ENCODE data around the gene AGER. TPM values are rescaled to one million over a fixed set of nuclear protein-coding genes. Genes with fewer than 3 reads are reported as not detected.
"Not testable (repeated sequence)": the region's sequence is repeated elsewhere in the genome, so short reads cannot be mapped to it uniquely, and the experiment has no call there.

The AGER gene
- total RNA-seq, 4 donors from 2014 or later, result 0.59 to 12.4 (median 2.5) TPM; not detected in 1

DNA sequence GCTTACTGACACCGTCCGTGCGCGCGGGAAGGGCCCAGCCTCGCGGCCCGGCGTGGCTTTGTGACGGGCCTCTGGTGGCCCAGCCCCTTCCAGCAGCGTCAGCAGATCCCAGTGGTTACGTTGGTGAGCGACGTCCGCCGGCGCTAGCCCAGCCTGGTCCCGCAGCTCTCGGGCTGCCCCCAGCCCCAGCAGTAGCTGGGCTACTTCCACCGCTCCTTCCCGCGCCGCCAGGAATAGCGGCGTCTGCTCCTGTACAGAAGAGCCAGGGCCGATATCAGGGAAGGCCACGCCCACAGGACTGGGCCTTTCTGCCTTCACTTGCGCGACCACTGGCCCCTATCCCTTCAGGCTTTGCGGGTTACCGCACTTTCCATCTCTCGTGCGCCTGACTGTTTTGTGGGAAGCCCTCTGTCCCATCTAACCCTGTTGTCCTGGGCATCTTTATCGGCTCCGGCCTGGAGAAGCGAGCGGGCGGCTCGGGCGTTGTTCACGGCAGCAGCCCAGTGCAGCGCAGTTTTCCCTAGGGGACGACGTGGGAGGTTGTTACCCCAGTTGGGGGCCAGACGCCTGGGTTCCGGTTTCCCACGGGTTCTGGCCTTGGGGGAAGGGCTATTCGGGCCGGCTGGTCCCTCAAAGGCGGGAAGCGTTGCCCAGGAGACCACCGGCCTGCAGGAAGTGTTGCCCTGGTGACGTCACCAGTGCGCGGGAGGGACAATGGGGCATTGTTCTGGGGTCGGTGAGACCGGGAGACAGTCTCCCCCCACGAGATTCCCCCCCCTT lies 12.0 kb upstream of the AGER start:
- no peaks in the 10 kb centered on the region for H3K27me3 ChIP-seq
- peaks cover 3 to 7% of the 10 kb centered on the region in 2 donors for H3K4me1 ChIP-seq
- peak; percentile 92 to 96 for DNase-seq
- H3K36me3 ChIP-seq, result no peaks in the 10 kb centered on the region
- H3K4me3 ChIP-seq, result peak overlapping the region; percentile 69 to 89
- peak overlapping the region; percentile 100 for H3K27ac ChIP-seq
- TF ChIP-seq, protein P1, sequence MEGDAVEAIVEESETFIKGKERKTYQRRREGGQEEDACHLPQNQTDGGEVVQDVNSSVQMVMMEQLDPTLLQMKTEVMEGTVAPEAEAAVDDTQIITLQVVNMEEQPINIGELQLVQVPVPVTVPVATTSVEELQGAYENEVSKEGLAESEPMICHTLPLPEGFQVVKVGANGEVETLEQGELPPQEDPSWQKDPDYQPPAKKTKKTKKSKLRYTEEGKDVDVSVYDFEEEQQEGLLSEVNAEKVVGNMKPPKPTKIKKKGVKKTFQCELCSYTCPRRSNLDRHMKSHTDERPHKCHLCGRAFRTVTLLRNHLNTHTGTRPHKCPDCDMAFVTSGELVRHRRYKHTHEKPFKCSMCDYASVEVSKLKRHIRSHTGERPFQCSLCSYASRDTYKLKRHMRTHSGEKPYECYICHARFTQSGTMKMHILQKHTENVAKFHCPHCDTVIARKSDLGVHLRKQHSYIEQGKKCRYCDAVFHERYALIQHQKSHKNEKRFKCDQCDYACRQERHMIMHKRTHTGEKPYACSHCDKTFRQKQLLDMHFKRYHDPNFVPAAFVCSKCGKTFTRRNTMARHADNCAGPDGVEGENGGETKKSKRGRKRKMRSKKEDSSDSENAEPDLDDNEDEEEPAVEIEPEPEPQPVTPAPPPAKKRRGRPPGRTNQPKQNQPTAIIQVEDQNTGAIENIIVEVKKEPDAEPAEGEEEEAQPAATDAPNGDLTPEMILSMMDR (IDR thresholded peaks at IDR 0.05), result no peak
- peak; percentile 96 to 100 for TF ChIP-seq POLR2A (IDR thresholded peaks at IDR 0.05)
- intact Hi-C loops (cut with DNase I; ENCODE audit: low total_unique reads), result no loop called here
- no peaks in the 10 kb centered on the region for H3K9me3 ChIP-seq

DNA sequence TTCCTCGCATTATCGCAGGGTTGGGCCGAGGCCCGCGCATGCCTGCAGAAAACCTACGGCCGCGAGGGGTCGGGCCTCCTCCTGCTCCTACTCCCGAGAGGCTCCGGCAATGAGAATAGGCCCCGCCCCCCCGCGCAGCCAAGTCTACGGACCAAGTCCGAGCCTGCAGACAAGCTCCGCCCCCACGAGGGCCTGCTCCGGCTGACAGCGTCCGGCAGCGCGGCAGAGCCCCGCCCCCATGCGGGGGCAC lies 11.5 kb upstream of the AGER start:
- H3K27ac ChIP-seq, result peak overlapping the region; percentile 100
- peak; percentile 100 for DNase-seq
- H3K4me1 ChIP-seq, result peaks cover 3 to 7% of the 10 kb centered on the region in 2 donors
- no peaks in the 10 kb centered on the region for H3K36me3 ChIP-seq
- TF ChIP-seq POLR2A (IDR thresholded peaks at IDR 0.05), result no peak
- TF ChIP-seq, protein P1 (IDR thresholded peaks at IDR 0.05), result peak; percentile 20 to 77 (median 51)
- intact Hi-C loops (cut with DNase I; ENCODE audit: low total_unique reads), result no loop called here
- no peaks in the 10 kb centered on the region for H3K27me3 ChIP-seq
- no peaks in the 10 kb centered on the region for H3K9me3 ChIP-seq
- peak overlapping the region; percentile 69 to 89 for H3K4me3 ChIP-seq

DNA sequence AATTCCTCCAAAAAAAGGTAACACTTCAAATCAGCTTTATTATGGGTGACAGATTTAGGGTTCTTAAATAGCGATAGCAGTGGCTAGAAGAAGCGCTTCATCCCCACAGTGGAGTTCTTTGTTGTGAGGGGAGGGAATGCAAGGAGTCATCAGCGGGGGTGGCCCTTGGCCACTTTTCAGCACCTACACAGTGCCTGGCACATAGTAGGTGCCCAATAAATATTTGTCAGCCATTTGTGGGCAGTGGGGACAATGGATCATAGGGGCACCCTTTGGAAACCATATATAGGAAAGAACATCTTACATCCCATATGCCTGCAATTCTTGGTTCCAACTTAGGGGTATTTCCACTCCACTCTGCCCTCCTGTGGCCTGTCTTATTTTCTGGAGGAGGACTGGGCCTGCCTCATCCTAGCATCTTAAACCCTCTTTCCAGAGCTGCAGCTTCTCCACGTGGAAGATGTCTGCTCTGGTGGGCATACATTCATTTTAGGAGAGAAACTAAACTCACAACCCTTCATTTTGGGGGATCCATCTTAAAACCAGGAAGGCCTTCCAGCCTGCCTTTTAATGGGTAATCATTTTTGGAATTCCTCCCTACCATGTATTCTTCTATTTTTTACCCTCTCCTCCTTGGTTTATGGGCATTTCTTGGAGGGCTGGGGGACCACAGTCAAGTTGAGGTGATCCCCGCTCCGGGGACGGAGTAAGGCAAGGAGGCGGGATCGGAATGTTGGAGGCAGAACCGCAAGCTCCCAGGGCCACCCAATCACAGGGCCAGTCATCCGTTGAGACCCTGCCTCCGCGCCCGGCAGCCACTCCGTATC lies 11.0 kb upstream of the AGER start:
- Histone ChIP-seq H3K9me3 (no peaks in the 10 kb centered on the region), H3K36me3 (no peaks in the 10 kb centered on the region), H3K27me3 (no peaks in the 10 kb centered on the region), H3K4me1 (peaks cover 3 to 7% of the 10 kb centered on the region in 2 donors), H3K27ac (peak overlapping the region; percentile 89 to 100), H3K4me3 (peak overlapping the region; percentile 13 to 19)
- intact Hi-C loops (cut with DNase I; ENCODE audit: low total_unique reads), result no loop called here
- no peak for DNase-seq
- TF ChIP-seq POLR2A (IDR thresholded peaks at IDR 0.05), result peak; percentile 66 to 98
- TF ChIP-seq, protein P1 (IDR thresholded peaks at IDR 0.05), result peak; percentile 8 to 57 (median 41)

DNA sequence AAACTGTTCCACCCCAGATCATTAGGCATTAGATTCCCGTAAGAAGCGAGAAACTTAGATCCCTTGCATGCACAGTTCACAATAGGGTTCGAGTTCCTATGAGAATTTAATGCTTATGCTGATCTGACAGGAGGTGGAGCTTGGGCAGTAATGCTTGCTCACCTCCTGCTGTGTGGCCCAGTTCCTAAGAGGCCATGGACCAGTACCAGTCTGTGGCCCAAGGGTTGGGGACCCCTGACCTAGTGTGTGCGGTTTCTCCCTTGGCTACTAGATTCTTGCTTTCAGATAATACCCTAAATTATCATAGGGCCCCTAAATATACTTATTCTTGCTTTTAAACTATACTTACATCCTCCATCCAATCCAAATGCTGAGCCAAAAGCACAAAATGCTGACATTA lies 10.3 kb upstream of the AGER start:
- DNase-seq, result no peak
- Histone ChIP-seq H3K36me3 (no peaks in the 10 kb centered on the region), H3K27ac (peak overlapping the region; percentile 89 to 100), H3K4me3 (no peak overlapping the region), H3K27me3 (no peaks in the 10 kb centered on the region), H3K4me1 (peaks cover 3 to 7% of the 10 kb centered on the region in 2 donors), H3K9me3 (no peaks in the 10 kb centered on the region)
- TF ChIP-seq, protein P1 (IDR thresholded peaks at IDR 0.05), result no peak
- intact Hi-C loops (cut with DNase I; ENCODE audit: low total_unique reads), result no loop called here

DNA sequence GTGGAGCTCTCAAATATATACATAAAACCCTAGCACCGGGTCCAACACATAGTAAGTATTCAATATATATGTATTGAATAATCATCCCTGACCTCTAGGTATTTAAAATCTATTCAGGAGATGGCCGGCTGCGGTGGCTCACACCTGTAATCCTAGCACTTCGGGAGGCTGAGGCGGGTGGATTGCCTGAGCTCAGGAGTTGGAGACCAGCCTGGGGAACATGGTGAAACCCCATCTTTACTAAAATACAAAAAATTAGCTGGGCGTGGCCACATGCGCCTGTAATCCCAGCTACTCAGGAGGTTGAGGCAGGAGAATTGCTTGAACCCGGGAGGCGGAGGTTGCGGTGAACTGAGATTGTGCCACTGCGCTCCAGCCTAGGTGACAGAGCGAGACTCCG lies 9.0 kb upstream of the AGER start:
- H3K9me3 ChIP-seq; H3K4me3 ChIP-seq; H3K4me1 ChIP-seq; intact Hi-C loops (cut with DNase I; ENCODE audit: low total_unique reads); H3K36me3 ChIP-seq; DNase-seq; H3K27me3 ChIP-seq: not testable (repeated sequence)
- peak overlapping the region; percentile 98 to 100 for H3K27ac ChIP-seq
